BJ (cell line): ENCODE data around the gene WWOX. TPM values are rescaled to one million over a fixed set of nuclear protein-coding genes. Genes with fewer than 3 reads are reported as not detected.

Experiments
- CTCF ChIA-PET: fragments of 350-600 bp; formaldehyde crosslinking; extraction: SDS; loops from one replicate; lab custom pipeline; 2021; ENCODE audit warnings: antibody characterized with exemption, inconsistent platforms; lab: Yijun Ruan, JAX
- POLR2A ChIA-PET: fragments of 300-600 bp; sonication (Branson Sonifier 250); formaldehyde crosslinking; extraction: SDS; loops from one replicate; lab custom pipeline; 2021; ENCODE audit warnings: antibody characterized with exemption; lab: Charles Lee
- DNase-seq: peaks from one replicate; pipeline ENCODE4 v3.0.0-alpha.2; 2011; ENCODE audit warnings: low read depth
- H3K27me3 ChIP-seq: 2 replicates; pipeline ENCODE4 v1.6.0; 2011; ENCODE audit warnings: low read length; ENCODE audit not compliant: control insufficient read depth, insufficient read depth
- H3K36me3 ChIP-seq: 2 replicates; pipeline ENCODE4 v1.5.1; 2011; ENCODE audit warnings: low read length; ENCODE audit not compliant: control insufficient read depth, insufficient read depth
- H3K4me3 ChIP-seq: 2 replicates; pipeline ENCODE4 v1.5.1; 2011; ENCODE audit warnings: low read depth, mild to moderate bottlenecking, control low read depth, low read length
- polyA plus RNA-seq: library from polyadenylated mRNA; depleted of rRNA; stranded (reverse); fragments of >200 nt; gene quantifications from 2 replicates; pipeline ENCODE4 v1.2.3, GENCODE V29; 2011
- TF ChIP-seq, protein P1 (sequence below): IDR thresholded peaks from 2 replicates; pipeline ENCODE4 v1.5.1; 2011; ENCODE audit warnings: low read depth, mild to moderate bottlenecking, control low read depth, inconsistent platforms, low read length, moderate library complexity; ENCODE audit not compliant: insufficient read depth

The WWOX gene
- polyA plus RNA-seq, 1 experiment, result 3.1 TPM

DNA sequence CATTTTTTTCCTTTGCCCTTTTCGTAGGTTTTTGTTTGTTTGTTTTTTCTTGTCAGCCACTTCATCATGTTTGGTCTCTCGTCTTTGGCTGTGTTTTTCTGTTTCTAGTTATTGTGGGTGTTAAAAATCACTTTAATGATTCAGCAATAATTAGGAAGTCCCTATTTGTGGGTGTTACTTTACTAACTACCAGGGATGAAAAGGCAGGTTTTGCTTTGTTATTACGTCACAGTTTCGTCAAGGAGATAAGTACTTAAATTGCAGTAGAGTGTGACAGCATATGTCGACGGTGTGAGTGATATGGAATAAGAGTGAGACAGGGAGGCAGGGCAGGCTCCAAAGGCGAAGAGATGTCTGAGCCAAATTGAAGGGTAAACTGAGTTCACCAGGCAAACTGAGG, 479.6 kb downstream of the WWOX start:
- no peaks in the 10 kb centered on the region for H3K36me3 ChIP-seq
- DNase-seq, result no peak
- no peaks in the 10 kb centered on the region for H3K27me3 ChIP-seq
- POLR2A ChIA-PET, result no interaction called here
- TF ChIP-seq, protein P1, sequence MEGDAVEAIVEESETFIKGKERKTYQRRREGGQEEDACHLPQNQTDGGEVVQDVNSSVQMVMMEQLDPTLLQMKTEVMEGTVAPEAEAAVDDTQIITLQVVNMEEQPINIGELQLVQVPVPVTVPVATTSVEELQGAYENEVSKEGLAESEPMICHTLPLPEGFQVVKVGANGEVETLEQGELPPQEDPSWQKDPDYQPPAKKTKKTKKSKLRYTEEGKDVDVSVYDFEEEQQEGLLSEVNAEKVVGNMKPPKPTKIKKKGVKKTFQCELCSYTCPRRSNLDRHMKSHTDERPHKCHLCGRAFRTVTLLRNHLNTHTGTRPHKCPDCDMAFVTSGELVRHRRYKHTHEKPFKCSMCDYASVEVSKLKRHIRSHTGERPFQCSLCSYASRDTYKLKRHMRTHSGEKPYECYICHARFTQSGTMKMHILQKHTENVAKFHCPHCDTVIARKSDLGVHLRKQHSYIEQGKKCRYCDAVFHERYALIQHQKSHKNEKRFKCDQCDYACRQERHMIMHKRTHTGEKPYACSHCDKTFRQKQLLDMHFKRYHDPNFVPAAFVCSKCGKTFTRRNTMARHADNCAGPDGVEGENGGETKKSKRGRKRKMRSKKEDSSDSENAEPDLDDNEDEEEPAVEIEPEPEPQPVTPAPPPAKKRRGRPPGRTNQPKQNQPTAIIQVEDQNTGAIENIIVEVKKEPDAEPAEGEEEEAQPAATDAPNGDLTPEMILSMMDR, result no peak
- H3K4me3 ChIP-seq, result no peak overlapping the region
- CTCF ChIA-PET, result no interaction called here

- no peak overlapping the region for H3K4me3 ChIP-seq
- POLR2A ChIA-PET, result no interaction called here
- TF ChIP-seq, protein P1, result no peak
- CTCF ChIA-PET, result no interaction called here
- DNase-seq, result no peak
- no peaks in the 10 kb centered on the region for H3K36me3 ChIP-seq
- H3K27me3 ChIP-seq, result no peaks in the 10 kb centered on the region
These were observed 484.0 kb downstream of the WWOX start for GRCh38 chr16:78583441-78583840.

DNA sequence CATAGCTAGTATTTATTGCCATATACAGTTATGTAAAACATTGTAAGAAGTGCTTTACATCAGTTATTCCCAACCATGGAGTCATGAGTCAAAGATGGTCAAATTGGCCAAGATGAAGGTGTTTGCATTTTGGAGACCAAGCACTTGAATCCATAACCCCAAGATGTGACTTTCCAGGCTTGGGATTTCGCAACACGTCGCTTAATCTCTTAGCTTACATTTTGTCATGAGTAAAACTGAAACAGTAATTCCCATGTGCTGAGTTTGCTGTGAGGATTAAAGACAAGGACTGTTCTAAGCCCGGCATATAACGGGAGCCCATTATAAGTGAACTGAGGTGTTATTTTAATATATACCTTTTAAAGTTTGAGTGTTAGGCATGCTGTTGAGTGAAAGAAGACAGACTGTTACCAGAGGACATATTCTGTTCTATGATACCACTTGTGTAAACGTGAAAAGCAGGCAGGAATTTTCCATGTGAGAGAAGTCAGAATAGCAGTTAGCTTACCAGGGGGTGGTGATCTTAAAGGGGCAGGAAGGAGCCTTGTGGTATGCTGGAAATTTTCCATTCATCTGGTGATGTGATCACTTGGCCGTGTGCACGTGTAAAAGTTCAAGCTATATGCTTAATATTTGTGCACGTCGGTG, 484.9 kb downstream of the WWOX start:
- CTCF ChIA-PET, result no interaction called here
- POLR2A ChIA-PET, result no interaction called here
- no peaks in the 10 kb centered on the region for H3K36me3 ChIP-seq

GRCh38 chr16:78584991-78585390, 485.5 kb downstream of the WWOX start:
- TF ChIP-seq, protein P1, result no peak
- ChIA-PET POLR2A (no interaction called here), CTCF (no interaction called here)
- no peak for DNase-seq
- Histone ChIP-seq H3K4me3 (no peak overlapping the region), H3K36me3 (no peaks in the 10 kb centered on the region), H3K27me3 (no peaks in the 10 kb centered on the region)

More for the DNA sequence above, 484.9 kb downstream of the WWOX start:
- DNase-seq, result no peak
- TF ChIP-seq, protein P1, result no peak
- Histone ChIP-seq H3K27me3 (no peaks in the 10 kb centered on the region), H3K4me3 (no peak overlapping the region)

DNA sequence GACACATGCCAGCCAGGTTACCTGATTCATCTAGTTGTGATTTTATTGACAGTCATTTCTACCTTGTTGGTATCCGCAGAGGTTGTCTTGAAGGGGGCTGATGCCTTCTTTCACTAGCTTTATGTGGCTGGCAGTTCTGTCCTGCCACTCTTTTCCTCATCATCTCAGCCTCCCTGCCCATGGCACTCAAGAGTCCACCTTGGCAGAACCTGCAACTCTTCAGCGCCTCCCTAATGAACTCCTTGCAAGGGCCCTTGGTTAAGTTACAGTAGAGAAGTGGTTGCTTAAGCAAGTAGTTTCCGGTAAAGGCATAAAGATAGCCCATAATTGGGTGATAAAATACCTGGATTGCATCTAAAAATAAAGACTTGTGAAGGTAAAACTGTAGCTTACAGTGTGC, 489.9 kb downstream of the WWOX start:
- H3K4me3 ChIP-seq, result no peak overlapping the region
- CTCF ChIA-PET, result interaction anchor here (0.6 kb wide), 1 partner anchor 486 kb away, joined by 3 read pairs; no protein-coding TSS in a partner anchor
- H3K36me3 ChIP-seq, result no peaks in the 10 kb centered on the region
- no peak for DNase-seq
- H3K27me3 ChIP-seq, result no peaks in the 10 kb centered on the region
- TF ChIP-seq, protein P1, result no peak
- POLR2A ChIA-PET, result no interaction called here
